ENCODE data around the gene ATXN1.
"Not testable (repeated sequence)": the region's sequence is repeated elsewhere in the genome, so short reads cannot be mapped to it uniquely, and the experiment has no call there.

ATXN1 gene

DNA sequence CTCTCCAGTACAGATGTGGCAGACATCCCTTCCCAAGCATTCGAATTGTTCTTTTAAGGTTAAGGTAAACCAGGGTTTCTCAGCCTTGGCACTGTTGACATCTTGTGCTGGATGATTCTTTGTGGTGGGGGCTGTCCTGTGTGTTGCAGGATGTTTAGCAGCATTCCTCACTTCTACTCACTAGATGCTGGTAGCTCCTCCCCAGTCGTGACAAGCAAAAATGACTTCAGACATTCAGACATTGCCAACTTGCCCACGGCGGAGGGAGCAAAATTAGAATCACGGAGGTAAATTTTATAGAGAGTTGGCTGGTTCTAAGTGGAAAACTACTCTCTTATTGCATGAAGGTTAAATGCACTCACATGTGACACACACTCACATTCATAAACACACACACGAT lies 334.1 kb downstream of the ATXN1 start:
- DNase-seq, result no peak

DNA sequence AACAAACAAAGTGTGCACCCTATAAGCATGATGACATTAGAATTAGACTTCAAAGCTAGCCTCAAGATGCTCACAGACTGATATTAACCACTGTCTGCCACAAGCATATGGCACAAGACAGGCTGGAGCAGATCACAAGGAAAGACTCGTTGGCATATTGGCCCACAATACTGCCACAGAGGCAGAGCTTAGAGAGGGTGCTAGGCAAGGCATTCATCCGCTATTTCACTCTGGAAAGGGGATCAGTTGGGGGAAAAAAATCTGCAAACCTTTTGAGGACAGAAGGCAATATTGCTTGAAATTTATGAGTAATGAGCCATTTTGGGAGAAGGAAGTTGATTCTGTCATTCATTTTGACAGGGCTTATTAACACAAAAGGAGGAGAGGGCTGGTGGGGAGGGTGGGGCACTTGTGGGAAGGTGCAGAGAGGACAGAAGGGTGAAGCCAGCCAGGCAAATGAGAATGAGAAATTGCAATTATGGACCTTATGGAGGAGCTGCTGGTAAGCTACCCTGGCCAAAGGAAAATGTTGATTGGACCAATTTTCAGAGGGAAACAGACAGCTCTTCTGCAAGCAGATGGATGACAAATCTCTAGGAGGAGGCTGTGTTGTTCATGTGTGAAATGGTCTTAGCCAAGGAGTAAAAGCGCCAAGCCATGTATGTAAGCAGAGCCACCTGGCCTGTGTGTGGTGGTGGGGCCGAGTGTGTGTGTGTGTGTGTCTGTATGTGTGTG lies 335.2 kb downstream of the ATXN1 start:
- DNase-seq, result no peak

DNA sequence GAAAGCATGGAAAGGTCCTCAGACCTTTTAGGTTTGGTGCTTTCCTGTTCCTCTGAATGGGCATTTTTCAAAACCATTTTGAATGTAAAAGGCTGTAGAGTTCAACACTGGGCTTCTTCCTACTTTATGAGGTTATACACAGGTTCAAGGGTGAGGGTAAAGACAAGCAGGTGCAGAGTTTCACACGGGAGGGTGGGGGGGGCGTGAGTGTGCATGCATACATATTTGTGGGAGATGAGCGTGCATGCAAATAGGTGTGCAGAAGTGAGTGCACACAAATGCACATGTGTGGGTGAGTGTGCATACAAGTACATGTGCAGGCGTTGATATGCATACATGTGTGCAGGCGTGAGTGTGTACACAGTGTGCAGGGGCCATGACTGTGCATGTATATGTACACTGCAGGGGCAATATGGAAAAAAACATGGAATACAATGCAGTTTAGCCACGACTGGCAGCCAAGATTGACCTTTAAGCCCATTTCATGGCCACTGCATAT lies 339.7 kb downstream of the ATXN1 start:
- no peak for DNase-seq

DNA sequence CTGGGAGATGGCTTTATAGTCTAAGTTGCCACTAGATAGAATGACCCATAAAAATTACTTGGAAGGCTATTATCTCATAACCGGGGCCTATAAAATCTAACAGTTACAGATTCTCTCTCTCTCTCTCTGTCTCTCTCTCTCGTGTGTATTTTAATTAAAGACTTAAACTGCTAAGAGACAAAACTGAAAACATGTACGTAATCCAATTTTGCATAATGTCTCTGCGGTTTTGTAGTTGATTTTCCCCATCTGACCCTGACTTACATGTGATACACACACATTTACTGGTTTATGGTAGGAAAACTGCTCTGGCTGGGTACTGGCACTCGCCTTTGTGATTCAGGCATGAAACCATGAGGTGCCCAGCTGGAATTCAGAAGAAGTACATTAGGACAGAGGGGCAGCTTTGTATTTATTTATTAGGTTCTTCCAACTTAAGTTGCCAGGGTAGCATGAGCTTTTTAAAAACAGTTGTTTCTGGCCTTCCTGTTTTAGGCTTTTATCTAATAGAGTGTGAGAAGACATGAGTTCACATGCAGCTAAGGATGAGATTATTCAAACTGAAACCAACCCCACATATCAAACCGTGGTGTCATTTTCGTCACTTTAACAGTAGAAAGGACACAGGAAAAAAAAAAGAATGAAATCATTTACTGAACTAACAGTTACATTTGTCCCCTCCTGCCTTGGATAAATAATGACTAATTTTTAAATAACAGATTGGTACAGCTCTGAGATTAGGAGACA lies 340.4 kb downstream of the ATXN1 start:
- DNase-seq, result no peak

DNA sequence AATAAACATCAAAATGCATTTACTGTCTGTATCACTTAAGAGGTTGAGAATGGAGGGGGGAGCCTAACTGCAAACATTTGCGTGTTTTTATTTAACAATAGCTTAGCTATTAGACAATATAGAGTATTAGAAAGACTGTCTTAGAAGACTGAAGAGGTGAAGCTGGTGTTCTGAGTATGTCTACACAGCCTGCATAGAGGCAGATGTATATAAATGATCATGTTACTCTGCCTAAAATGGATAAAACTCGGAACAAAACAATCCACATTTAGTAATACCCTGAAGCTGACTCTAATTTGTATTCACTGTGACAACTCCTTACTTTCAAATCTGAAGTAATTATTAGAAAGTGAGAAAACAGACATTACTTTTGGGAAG lies 340.9 kb downstream of the ATXN1 start:
- no peak for DNase-seq

DNA sequence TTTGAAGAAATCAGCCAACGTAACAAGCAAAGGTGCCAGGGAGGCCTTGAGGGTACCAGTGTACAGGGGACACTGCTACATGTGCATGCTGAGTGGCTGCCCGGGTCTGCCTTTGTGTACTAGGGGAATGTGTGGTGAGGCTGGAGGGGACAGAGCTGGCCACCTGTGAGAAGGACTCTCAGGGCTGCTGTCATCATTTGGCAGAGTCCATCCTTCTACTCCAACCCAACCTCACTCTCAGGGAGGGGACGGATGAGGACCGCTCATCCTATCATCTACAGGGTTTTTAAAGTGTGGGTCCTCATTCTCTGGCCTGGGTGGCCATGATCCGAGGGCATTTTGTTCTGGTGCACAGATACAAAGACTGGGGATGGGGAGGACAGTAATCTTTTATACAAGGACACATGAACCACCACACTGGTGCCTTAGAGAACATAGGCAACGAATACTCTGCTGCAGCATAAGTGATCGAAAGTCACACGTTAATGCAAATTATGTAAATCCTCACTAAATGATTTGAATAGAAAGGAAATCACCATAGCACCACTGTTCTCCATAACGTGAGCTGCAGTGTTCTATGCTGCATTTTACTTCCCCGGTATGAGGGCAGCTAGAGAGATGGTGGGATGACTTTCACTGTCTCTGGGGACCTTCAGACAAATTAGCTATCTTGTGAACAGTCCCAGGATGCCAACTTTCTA lies 341.5 kb downstream of the ATXN1 start:
- DNase-seq, result no peak

DNA sequence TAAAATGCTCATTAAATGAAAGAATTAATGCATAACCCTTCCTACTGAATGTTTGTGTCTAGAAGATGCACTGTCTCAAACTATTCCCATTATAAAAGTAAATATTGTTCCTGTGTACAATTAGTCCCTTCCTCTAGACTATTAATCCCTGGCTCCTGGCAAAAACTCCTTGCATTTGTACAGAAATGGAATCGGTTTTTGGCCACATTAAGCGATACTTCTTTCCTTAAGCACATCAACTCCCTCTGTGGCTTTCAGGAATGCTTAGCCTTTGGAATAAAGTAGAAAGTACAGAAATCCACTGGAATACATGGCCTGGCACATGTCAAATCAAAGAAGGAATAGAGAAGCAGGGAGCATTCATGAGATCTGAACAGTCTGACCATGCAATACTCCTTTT lies 343.1 kb downstream of the ATXN1 start:
- DNase-seq, result no peak

DNA sequence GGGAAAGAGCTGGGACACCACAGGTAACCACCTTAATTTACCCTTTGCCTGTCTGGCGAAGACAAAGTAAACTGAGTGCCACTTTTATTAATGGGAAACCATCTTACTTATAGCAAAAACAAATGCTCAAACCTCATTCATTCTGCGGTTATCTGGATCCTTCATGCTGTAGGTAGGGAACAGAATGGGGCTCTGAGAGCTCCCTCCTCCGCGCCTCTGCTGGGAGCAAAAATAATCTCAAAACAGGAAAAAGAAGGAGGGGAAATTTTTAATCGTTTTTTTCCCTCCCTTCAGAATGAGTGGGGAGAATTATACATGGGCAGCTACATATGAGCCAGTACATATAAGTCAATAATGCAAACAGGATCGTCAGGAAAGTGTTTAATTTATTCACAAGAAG lies 345.6 kb downstream of the ATXN1 start:
- DNase-seq, result no peak

DNA sequence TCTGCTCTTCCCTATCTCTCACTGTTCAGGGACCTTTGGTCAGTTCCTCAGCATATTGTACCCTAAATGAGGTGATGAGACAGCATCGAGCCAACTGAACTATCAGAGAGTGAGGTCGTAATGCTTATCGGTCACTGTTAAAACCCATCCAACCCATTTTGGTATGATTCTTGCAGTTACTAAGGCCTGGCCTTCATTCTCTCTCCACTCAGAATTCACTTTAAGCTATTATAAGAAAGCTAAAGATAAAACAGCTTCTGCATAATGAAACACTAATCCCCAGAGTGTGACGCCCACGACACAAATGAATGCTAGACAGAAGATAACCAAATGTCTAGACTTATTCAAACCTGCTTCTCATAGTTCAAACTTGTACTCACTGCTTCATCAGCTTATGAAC lies 347.1 kb downstream of the ATXN1 start:
- no peak for DNase-seq

DNA sequence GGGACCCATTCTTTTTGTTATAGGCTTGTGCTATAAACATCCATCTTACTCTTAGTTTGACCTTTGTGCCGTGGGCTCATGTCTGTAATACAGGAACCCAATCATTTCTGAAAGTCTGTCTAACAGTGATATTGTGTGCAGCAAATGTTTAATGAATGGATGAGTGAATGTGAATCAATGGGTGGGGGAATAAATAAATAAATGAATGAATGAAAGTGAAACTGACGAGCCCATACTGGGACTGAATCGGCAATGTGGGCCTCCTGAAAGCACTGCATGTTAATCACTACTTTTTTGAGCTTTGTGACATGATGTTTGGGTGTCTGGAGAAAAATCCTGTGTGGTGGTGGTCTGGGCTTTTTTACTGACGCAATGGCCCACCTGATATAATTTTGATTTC lies 347.9 kb downstream of the ATXN1 start:
- DNase-seq, result no peak

DNA sequence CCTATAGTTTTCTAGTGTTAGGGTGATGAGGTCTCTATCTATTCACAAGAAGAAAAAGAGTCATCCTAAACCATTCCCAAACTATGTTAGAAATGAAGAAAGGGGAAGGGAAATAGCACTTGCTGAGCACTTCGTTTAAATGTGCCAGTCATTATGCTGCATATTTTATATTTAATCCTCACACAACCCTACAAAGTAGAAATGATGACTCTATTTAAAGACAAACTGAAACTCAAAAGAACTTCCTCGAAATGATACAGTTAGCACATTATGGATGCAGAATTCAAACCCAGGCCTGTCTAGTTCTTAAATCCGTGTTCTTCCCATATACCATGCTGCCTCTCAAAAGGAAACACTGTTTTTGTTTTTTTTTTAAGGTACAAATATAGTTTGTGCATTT lies 348.3 kb downstream of the ATXN1 start:
- no peak for DNase-seq

DNA sequence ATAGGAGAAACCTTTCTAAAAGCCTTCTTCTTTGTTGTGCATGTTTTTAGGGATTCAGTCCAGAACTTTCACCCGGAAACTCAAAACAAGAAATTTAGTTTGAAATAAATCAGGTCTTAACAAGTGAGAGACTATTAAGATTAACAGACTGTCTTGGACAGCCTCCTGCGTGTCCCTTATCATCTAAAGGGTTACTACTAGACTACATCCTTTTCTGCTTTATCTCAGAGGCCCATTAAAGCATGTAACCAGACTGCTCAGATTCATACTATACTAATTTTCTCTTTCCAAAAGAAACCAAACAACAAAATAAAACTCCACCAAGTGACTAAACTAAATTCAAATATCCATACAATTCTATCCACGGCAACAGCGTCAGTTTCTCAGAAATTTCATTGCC lies 349.1 kb downstream of the ATXN1 start:
- DNase-seq, result no peak

DNA sequence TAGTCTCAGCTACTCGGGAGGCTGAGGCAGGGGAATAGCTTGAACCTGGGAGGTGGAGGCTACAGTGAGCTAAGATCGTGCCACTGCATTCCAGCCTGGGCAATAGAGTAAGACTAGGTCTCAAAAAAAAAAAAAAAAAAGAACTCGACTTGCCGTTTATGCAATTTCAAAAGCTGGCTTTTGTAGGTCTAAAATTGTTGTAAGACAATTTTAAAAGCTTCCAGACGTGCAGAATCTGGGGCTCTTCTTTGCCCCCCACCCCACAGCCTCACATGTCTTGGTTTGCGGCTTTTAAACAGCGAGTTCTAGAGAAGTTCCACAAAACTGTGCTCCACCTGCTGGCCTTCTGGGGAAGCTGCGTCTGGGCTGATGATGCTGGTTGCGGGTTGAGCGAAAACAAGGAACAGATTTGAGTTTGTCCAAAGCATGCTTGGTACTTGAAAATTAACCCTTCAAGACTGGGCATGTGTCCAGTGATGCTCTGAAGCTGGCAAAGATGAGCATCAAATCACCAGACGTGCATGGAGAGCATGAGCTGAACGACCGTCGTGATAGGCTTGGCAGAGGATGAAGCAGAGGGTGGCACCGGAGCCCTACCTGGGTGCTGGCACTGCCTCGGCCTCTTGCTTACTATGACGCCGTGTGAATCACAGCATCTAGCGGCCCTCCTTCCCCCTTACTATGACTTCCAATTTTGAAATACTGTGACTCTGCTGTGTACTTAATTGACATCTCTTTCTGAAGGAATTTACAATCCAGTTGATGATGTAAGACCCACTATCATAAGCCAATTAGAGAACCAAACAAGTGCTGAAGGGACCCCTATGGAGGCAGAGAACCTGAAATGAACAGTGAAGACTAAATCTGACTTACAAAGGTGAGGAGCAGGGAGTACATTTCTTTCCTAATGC lies 351.5 kb downstream of the ATXN1 start:
- no peak for DNase-seq

DNA sequence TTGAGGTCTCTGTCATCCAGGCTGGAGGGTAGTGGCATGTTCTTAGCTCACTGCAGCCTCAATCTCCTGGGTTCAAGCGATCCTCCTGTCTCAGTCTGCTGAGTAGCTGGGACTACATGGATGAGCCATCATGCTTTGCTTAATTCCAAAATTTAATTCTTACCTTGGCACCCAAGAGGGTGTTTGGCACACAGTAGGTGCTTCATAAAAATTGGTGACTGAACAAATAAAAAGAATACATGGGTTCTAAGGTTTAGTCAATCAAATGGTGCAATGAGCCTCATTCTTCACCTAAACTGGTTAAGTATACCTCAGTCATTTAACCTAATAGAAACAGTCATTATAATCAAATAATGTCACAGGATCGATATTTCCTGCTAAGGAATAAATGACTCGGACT lies 352.5 kb downstream of the ATXN1 start:
- no peak for DNase-seq

DNA sequence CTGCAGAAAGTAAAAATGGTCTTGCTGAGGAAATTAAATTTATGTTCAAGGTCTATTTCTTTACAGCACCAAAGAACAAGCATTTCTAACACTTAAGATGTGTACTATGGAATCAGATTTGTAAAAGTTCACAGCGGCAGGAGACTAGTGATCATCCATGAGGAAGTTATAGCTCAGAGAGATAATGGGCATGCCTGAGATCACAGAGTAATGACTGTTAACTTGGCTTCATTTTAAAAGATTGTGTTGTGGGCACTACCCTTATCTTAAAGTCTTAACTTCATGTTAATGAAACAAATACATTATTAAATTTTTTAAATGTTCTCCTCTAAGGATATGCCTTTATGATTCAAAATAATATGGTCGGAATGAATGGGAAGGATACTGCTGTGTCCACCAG lies 354.3 kb downstream of the ATXN1 start:
- no peak for DNase-seq

DNA sequence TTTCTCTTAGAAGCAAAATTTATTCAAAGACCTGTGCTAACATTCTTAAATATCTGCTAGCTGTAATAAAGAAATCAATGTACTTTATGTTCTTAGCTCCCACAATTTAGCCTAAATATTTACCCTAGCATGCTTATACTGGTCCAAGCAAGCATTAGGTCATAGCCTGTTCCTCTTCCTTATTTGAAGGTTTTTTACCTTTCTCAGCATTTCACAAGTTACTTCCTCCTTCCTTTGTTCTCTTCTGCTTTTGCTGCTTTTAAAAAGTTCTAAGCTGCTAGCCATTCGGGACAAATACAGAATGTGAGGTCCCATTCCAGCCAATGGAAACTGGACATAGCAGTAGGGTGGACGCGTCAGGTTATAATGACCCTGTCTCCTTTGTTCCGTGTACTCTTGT lies 354.7 kb downstream of the ATXN1 start:
- not testable (repeated sequence) for DNase-seq

DNA sequence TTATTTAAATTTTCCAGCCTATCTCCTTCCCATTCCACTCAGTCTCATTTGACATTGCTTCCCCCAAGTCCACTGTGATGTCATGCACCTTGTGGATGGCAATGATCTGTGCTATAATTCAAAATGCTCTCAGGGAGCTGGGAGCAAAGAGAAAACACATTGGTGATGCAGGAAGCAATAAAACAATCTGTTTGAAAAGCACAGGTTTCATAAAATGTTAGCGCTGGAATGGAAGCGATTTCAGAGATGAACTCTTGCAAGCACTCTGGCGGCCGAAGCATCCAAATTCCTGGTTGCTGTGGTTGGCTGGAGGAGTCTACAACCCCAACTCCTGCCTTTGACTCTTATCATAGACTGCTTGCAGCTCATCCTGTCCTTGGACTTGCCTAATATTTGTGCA lies 355.9 kb downstream of the ATXN1 start:
- no peak for DNase-seq

DNA sequence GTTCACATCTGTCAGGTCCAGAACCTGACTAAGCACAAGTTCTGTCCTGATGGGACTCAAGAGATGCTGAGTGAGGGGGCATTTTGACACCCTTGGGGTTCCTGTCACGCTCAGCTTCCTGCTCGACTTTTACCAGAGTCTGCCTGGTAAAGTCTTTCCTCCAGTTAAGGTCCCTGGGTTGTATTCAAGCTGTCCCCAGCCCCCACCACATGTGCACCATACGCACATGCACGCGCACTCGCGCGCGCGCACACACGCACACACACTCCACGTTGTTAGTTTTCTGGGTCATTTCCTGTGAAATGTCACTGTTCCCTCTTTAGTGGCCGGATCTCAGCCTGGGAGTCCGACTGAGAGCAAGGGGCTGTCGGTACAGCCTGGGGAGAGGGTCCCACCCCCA lies 356.8 kb downstream of the ATXN1 start:
- no peak for DNase-seq

DNA sequence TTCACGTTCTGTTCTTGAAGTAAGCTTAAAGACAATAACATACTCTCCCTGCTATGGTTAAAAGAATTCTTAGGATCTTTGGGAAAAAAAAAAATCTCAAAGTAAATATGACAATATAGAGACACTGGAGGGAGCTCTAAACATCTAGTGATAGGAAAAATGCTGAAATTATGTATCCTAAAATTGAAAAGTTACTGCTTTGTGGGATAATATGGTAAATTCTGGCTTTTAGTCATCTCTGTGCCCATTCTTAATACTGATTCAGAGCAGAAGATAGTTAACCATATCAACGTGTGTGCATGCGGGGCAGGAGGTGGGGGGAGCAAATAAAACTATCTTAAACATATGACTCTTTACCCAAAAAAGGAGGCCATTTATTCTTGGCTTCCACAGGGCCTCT lies 357.4 kb downstream of the ATXN1 start:
- no peak for DNase-seq

DNA sequence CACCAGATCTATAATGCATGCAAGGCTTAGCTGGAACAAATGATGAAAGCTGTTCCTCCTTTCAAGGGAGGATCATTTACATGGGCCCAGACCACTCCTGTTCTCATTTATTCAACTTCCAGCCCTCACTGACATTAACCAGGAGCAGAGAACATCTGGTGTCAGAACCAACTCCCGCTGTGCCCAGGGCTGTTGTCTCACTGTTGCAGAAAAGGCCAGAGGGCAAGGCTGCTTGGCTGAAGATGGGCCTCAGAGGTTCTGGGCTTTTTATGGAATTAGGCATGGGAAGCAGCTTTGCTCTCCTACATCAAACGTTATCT lies 358.7 kb downstream of the ATXN1 start:
- no peak for DNase-seq

DNA sequence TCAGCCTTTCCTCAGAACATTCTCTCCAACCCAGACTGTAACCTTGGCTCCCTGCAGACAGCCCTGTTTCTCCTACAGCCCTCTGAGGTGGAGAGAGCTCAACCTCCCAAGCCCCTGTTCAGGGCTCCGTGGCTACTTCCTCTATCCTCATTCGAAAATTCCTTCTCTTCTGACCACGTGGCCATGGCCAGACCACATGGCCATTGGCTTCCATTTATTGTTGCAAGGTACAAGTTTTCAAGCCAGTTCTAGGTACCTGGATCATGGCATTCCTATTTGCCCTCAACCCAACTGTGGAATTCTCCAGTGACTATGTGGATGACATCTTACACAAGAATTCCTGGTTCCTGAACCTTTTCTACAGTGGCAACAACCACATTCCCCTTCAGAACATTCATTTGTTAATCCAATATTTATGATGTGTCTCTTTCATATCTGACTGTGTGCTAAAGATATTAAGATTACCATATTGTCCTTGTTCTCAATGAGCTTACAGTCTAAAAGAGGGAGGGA lies 361.0 kb downstream of the ATXN1 start:
- no peak for DNase-seq

DNA sequence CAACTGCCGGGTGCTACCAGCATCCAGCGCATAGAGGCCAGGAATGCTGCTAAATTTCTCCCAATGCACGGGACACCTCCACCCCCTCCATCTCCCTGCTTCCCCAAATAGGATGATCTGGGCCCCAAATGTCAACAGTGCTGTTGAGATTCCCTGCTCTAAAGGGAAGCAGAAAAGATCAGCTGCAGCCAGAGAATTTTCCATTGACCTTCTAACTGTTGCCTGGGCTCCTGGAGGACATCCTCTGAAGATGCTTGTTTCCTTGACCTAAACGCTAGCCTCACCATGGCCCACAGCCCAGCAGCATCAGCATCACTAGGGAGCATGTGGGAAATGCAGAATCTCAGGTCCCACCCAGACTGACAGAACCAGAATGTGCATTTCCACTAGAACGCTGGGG lies 361.6 kb downstream of the ATXN1 start:
- no peak for DNase-seq

DNA sequence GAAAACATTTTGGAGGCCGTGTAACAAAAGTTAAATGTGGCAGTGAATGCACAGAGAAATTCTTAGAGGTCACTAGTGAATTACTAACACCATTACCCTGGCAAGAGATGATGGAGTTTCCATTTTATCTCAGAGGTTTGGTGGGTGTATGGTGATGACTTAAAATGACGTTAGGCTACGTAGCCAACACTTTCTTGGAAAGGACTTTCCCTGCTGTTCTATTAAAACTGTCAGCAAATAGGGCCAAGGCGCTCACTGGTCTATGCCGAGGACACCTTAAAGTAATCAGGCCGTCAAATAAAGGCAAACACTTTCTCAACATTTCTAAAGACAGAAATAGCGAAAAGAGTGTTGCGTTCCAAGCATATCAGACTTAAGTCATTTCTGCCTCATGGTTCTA lies 362.1 kb downstream of the ATXN1 start:
- no peak for DNase-seq
